Superior temporal gyrus (tissue), 1 donor: ENCODE data around the gene DSCAML1.

ENCODE experiments used
- DNase-seq: peaks from one replicate; pipeline ENCODE4 v3.0.0-alpha.2; 2016; ENCODE audit errors: extremely low spot score

DSCAML1 gene

DNA sequence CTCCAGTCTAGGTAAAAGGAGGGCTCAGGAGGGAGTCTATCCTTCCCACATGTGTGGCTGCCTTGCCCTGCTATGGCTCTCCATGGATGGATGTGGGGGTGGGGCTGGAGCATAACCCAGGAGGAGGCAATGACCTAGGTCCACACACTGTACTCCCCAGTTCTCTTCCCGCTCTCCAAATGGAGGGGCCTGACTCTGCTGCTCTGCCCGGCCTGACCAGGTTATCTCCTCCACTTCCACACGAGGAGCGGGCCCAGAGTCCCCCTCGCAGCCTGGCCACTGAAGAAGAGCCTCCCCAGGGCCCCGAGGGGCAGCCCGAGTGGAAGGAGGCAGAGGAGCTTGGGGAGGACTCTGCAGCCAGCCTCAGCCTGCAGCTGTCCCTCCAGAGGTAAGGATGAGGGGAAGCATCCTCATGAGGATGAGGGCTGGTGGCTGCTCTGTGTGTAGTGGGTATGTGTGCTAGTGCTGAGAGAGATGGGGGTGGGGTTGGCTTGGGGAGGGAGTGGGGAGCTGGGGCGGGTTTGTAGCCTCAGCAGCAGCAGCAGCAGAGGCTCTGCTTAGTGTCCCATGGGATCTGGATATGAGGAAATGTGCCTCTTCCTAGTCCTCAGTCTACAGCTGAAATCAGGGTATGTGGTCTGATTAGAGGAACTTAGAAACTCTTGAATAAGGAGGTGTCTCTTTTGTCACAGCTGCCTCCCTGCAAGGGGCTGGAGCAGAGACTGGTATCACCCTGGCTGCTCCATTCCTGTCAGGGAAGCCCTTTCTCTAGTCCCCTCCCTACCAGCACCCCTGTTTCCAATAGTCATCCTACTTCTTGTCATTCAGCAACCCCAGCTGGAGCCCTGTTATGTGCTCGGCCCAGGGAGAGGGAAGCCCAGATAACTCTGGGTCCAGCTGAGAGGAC, 415.3 kb downstream of the DSCAML1 start:
- no peak for DNase-seq

DNA sequence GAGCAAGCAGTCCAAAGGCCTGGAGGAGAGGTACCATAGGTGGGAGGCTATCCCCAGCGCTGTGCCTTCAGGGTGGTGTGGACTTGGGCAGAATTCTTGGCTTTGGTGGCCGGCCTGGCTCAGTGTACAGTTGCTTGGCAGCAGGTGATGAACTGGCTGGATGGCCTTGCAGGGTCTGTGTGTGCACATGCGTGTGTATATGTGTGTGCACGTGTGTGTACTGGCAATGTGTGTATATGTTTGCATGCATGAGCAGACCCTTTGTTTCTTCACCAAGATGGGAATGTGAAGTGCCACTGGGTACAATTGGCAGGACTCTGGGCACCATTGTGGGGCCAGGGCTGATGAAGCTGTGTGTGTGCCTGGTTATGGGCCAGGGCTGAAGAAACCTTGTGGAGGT, 416.3 kb downstream of the DSCAML1 start:
- DNase-seq = no peak

- no peak for DNase-seq
Measured at GRCh38 chr11:117378976-117379865, 417.8 kb downstream of the DSCAML1 start.
